Gastrocnemius medialis (tissue), 4 donors: ENCODE results near the gene MYL1.

Source experiments
- CTCF ChIP-seq, 5 experiments: fragments of 450-650 bp in 3 of 5; fragments of 200-600 bp in 2 of 5; sonication (generic) in 2 of 5; IDR thresholded peaks in 4 of 5; conservative IDR thresholded peaks in 1 of 5; 1 replicate in 4 of 5; 2 replicates in 1 of 5; pipeline ENCODE4 v1.5.1; 2016 to 2019; ENCODE audit warnings: antibody characterized with exemption in 5 of 5, mild to moderate bottlenecking in 3 of 5, moderate library complexity in 3 of 5
- POLR2A ChIP-seq, 2 donors: fragments of 450-650 bp; IDR thresholded peaks; one replicate each; pipeline ENCODE4 v1.6.1; 2017; ENCODE audit warnings: antibody characterized with exemption in 2 of 2, mild to moderate bottlenecking in 2 of 2, moderate library complexity in 2 of 2

- TF ChIP-seq POLR2A (IDR thresholded peaks at IDR 0.05) = no peak
- TF ChIP-seq CTCF (IDR thresholded peaks at IDR 0.05 in 4 of 5, conservative IDR thresholded peaks at IDR 0.05 in 1 of 5) = peak in 3 of 5 experiments; percentile 13 to 41 (median 22)
Observed at GRCh38 chr2:210363261-210363660, 48.3 kb upstream of the MYL1 start.
